DND-41 (cell line): ENCODE measurements around the gene SQSTM1.

ENCODE experiments used
- EZH2 ChIP-seq: IDR thresholded peaks from 3 replicates; pipeline ENCODE4 v1.6.1; 2012; ENCODE audit warnings: borderline replicate concordance, low read depth, mild to moderate bottlenecking, moderate library complexity, low read length, inconsistent platforms; ENCODE audit not compliant: severe bottlenecking
- TF ChIP-seq, protein P1 (sequence below): IDR thresholded peaks from 2 replicates; pipeline ENCODE4 v1.5.1; 2012; ENCODE audit warnings: borderline replicate concordance, low read length, moderate library complexity, mild to moderate bottlenecking; ENCODE audit not compliant: poor library complexity, severe bottlenecking; ENCODE audit errors: extremely low read depth

DNA sequence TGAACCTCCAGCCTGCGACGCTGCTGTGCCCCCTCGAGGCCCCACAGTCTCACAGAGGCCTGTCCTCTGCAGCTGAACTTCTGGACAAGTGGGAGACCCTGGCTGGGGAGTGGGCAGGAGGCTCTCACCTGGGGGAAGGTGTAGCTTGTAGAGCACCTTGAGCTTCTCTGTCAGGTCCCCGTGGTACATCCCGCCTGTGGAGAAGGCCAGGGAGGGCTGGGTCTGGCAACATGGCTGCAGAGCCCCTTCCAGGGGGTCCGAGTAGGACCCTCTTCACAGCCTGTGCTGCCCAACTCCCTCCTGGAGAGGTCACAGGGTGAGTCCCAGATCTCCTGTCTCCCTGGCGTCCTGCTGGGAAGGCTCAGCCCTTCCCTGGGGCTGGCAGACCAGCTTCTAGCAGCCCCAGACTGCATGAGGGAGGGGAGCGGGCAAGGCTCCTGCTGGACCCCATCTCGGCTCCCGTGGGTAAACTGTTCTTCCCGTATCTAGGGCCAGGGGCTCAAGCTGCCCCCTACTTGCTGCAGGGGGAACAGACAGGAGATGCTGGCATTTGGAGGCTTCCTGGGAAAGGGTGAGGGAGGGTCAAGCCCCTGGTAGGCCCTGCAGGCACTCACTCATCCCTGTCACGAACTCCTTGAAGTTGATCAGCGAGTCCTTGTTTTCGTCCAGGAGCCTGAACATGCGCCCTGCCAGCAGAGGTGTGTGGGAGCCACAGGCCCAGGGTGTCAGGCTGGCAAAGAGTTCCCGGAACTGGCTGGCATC lies 49.1 kb downstream of the SQSTM1 start:
- TF ChIP-seq EZH2 = no peak
- TF ChIP-seq, protein P1, sequence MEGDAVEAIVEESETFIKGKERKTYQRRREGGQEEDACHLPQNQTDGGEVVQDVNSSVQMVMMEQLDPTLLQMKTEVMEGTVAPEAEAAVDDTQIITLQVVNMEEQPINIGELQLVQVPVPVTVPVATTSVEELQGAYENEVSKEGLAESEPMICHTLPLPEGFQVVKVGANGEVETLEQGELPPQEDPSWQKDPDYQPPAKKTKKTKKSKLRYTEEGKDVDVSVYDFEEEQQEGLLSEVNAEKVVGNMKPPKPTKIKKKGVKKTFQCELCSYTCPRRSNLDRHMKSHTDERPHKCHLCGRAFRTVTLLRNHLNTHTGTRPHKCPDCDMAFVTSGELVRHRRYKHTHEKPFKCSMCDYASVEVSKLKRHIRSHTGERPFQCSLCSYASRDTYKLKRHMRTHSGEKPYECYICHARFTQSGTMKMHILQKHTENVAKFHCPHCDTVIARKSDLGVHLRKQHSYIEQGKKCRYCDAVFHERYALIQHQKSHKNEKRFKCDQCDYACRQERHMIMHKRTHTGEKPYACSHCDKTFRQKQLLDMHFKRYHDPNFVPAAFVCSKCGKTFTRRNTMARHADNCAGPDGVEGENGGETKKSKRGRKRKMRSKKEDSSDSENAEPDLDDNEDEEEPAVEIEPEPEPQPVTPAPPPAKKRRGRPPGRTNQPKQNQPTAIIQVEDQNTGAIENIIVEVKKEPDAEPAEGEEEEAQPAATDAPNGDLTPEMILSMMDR = no peak
